Heart right ventricle (tissue), 16 donors: Measurements from ENCODE around the gene RNF166. TPM values are rescaled to one million over a fixed set of nuclear protein-coding genes. Genes with fewer than 3 reads are reported as not detected.
A peak's percentile ranks its signal among the peaks of the same experiment; 100 is the strongest.

Source experiments
- ATAC-seq, 8 donors: fragments of 200-7000 bp; cut with Tn5 transposase; one replicate each; pipeline ENCODE4 v1.9.1; 2020; ENCODE audit warnings: mild to moderate bottlenecking in 8 of 8, moderate library complexity in 8 of 8, moderate number of reproducible peaks in 1 of 8
- DNase-seq, 2 donors: peaks; one replicate each; pipeline ENCODE4 v3.0.0-alpha.2; 2020
- H3K27ac ChIP-seq, 10 donors: fragments of 200-600 bp; sonication (generic) in 2 of 10; one replicate each; pipeline versions ENCODE4 v1.5.0 to v1.8.0; 2020 to 2022; ENCODE audit warnings: mild to moderate bottlenecking in 3 of 10
- H3K27me3 ChIP-seq, 7 donors: fragments of 200-600 bp; one replicate each; pipeline ENCODE4 v1.8.0; 2021 to 2022; ENCODE audit warnings: mild to moderate bottlenecking in 2 of 7
- H3K36me3 ChIP-seq, 9 donors: fragments of 200-600 bp; sonication (generic) in 1 of 9; one replicate each; pipeline versions ENCODE4 v1.5.0 to v1.8.0; 2020 to 2022; ENCODE audit warnings: mild to moderate bottlenecking in 2 of 9
- H3K4me1 ChIP-seq, 9 donors: fragments of 200-600 bp; sonication (generic) in 1 of 9; one replicate each; pipeline versions ENCODE4 v1.5.0 to v1.8.0; 2020 to 2022; ENCODE audit warnings: mild to moderate bottlenecking in 4 of 9
- H3K4me3 ChIP-seq, 10 donors: fragments of 200-600 bp; sonication (generic) in 2 of 10; one replicate each; pipeline versions ENCODE4 v1.5.0 to v1.8.0; 2020 to 2022; ENCODE audit warnings: mild to moderate bottlenecking in 7 of 10, moderate library complexity in 2 of 10
- H3K9me3 ChIP-seq, 11 donors: fragments of 200-600 bp in 10 of 11; sonication (generic) in 2 of 11; one replicate each; pipeline versions ENCODE4 v1.5.0 to v1.8.0; 2013 to 2022; ENCODE audit warnings: mild to moderate bottlenecking in 2 of 11, control low read depth in 1 of 11, moderate library complexity in 1 of 11
- CTCF ChIP-seq, 9 donors: fragments of 200-600 bp; sonication (generic) in 2 of 9; IDR thresholded peaks; one replicate each; pipeline versions ENCODE4 v1.5.0 to v1.8.0; 2021 to 2022; ENCODE audit warnings: antibody characterized with exemption in 9 of 9, mild to moderate bottlenecking in 5 of 9, moderate library complexity in 1 of 9
- WGBS, 2 donors: extraction: QIAGEN DNeasy Blood & Tissue Kit; methylation state at CpG; one replicate each; pipeline ENCODE4 v1.1.7; 2013; ENCODE audit warnings: inconsistent platforms in 1 of 2; 5-methylcytosine and 5-hydroxymethylcytosine counted together
- intact Hi-C, 10 donors: fragments of 100-400 bp; cut with DNase I; formaldehyde crosslinking; loops; one replicate each; pipeline versions ENCODE4 v1.11.1 to v1.14.2; 2022
- polyA plus RNA-seq, 2 donors: library from polyadenylated mRNA; stranded (reverse); fragments of 200-250 nt; gene quantifications; one replicate each; pipeline ENCODE4 v1.2.3, GENCODE V29; 2013
- total RNA-seq, 10 donors: library from RNA; stranded (reverse); fragmentation: NEBNext Ultra II Directional in 3 of 10; extraction: Animal tissue kit (Norgen Biotek cat#: 25700) in 3 of 10; gene quantifications; one replicate each; pipeline versions ENCODE4 v1.2.1 to v1.2.4, GENCODE V29; 2021 to 2023
- donor health status: Arrhythmogenic right ventricular cardiomyopathy.
- donor health status: ischemic (EF 13 %, LVEDD 7.1; RV severe dilation, severe dysfunction).
- donor health status: healthy with polysubstance abuse.
- donor health status: DM: no; HTN: yes; CAD: no.
- donor health status: DM: no; HTN: no; CAD: no.
- donor health status: ischemic (EF 25% LVEDD 6.9; RV normal size, moderate dysfunction).
- donor health status: ischemic (EF 25% LVEDD 5.7; RV mildly dilated, moderate dysfunction).
- donor health status: healthy.
- donor health status: DM: yes; HTN: yes; CAD: no.
- donor health status: Ischemic cardiomyopathy.
- donor health status: ischemic (EF 35%, LVEDD 5.7; RV mildly dilated, moderate dysfunction).
- donor health status: nonischemic (EF 11% LVEDD 7.7; RV severe dilation, severe dysfunction).
- donor health status: DM: yes; HTN: yes; CAD: no.
- donor health status: PGD.
- donor health status: ischemic (EF 29% LVEDD 5.4; RV normal size, mild dysfunction).
- donor health status: nonischemic (EF 23%, LVEDD 6.1; RV moderate dilation, normal function).

RNF166 gene
- total and polyA plus RNA-seq, 12 donors: 11.8 to 38.0 (median 14.3) TPM

- Histone ChIP-seq H3K27ac (no peak overlapping the region), H3K4me1 (peaks cover 0 to 33% (median 3%) of the 10 kb centered on the region in 9 donors), H3K4me3 (no peak overlapping the region), H3K36me3 (peaks cover 0 to 51% (median 25%) of the 10 kb centered on the region in 9 donors), H3K9me3 (no peaks in the 10 kb centered on the region), H3K27me3 (peaks cover 0 to 20% (median 8%) of the 10 kb centered on the region in 7 donors)
- DNase-seq (no peak), ATAC-seq (no peak)
- intact Hi-C loops: no loop called here
- 75 to 80% methylated on average over 15 of the region's 15 CpGs for WGBS, 2 donors
- no peak for TF ChIP-seq CTCF (IDR thresholded peaks at IDR 0.05)
Observed at GRCh38 chr16:88695218-88695617, 11.0 kb downstream of the RNF166 start.

GRCh38 chr16:88694221-88695087 lies 11.8 kb downstream of the RNF166 start:
- H3K9me3 ChIP-seq: no peaks in the 10 kb centered on the region
- no peak overlapping the region for H3K4me3 ChIP-seq
- H3K36me3 ChIP-seq: peaks cover 0 to 43% (median 25%) of the 10 kb centered on the region in 9 donors
- no peak for DNase-seq
- ATAC-seq: no peak
- peaks cover 0 to 28% (median 15%) of the 10 kb centered on the region in 7 donors for H3K27me3 ChIP-seq
- no peak for TF ChIP-seq CTCF (IDR thresholded peaks at IDR 0.05)
- H3K4me1 ChIP-seq: peaks cover 0 to 25% (median 0%) of the 10 kb centered on the region in 9 donors
- WGBS, 2 donors: 91 to 92% methylated on average over 37 of the region's 37 CpGs
- H3K27ac ChIP-seq: no peak overlapping the region
- intact Hi-C loops: no loop called here

GRCh38 chr16:88693420-88694177 lies 12.6 kb downstream of the RNF166 start:
- intact Hi-C loops: no loop called here
- Histone ChIP-seq H3K9me3 (no peaks in the 10 kb centered on the region), H3K4me3 (no peak overlapping the region), H3K4me1 (peaks cover 0 to 23% (median 0%) of the 10 kb centered on the region in 9 donors), H3K36me3 (peaks cover 0 to 34% (median 22%) of the 10 kb centered on the region in 9 donors), H3K27me3 (peaks cover 0 to 35% (median 21%) of the 10 kb centered on the region in 7 donors), H3K27ac (peak overlapping the region in 1 of 10 donors; percentile 14)
- 91 to 92% methylated on average over 39 of the region's 39 CpGs for WGBS, 2 donors
- DNase-seq (no peak), ATAC-seq (no peak)
- TF ChIP-seq CTCF (IDR thresholded peaks at IDR 0.05): no peak

- DNase-seq: no peak
- WGBS, 2 donors: 83 to 86% methylated on average over 10 of the region's 10 CpGs
- H3K27ac ChIP-seq: peak overlapping the region in 1 of 10 donors; percentile 14
Observed at GRCh38 chr16:88692861-88693260, 13.3 kb downstream of the RNF166 start.

More at GRCh38 chr16:88692861-88693260, 13.3 kb downstream of the RNF166 start:
- Histone ChIP-seq H3K4me3 (no peak overlapping the region), H3K9me3 (no peaks in the 10 kb centered on the region), H3K27me3 (peaks cover 0 to 42% (median 28%) of the 10 kb centered on the region in 7 donors), H3K36me3 (peaks cover 0 to 27% (median 15%) of the 10 kb centered on the region in 9 donors), H3K4me1 (peaks cover 0 to 23% (median 6%) of the 10 kb centered on the region in 9 donors)
- intact Hi-C loops: no loop called here
- TF ChIP-seq CTCF (IDR thresholded peaks at IDR 0.05): no peak
- ATAC-seq: no peak
